ENCODE results near the gene ADPRH.
"Not testable (repeated sequence)": the region's sequence is repeated elsewhere in the genome, so short reads cannot be mapped to it uniquely, and the experiment has no call there.

GRCh38 chr3:119594929-119595328 lies 15.6 kb downstream of the ADPRH start:
- not testable (repeated sequence) for TF ChIP-seq POLR2A, POLR2AphosphoS5 (IDR thresholded peaks at IDR 0.05)

Measured in suprapubic skin (tissue), 4 donors.